WTC11 (cell line): ENCODE data around the gene AFF3. TPM values are rescaled to one million over a fixed set of nuclear protein-coding genes. Genes with fewer than 3 reads are reported as not detected.

ENCODE experiments used
- ATAC-seq: fragments of 200-7000 bp; cut with Tn5 transposase; 2 replicates; pipeline ENCODE4 v1.10.0; 2021; ENCODE audit warnings: mild to moderate bottlenecking, moderate library complexity
- CTCF ChIA-PET: fragments of 300-600 bp; sonication (Branson Sonifier 250); formaldehyde crosslinking; loops from one replicate; lab custom pipeline; 2021; ENCODE audit warnings: antibody characterized with exemption; lab: Charles Lee
- POLR2A ChIA-PET: fragments of 350-600 bp; sonication (Branson Sonifier 250); formaldehyde crosslinking; loops from one replicate; lab custom pipeline; 2021; ENCODE audit warnings: antibody characterized with exemption; lab: Charles Lee
- DNase-seq: peaks from one replicate; pipeline ENCODE4 v3.0.0; 2021; ENCODE audit warnings: low spot score
- H3K27ac Mint-ChIP-seq: 2 replicates; pipeline ENCODE4 v1.8.0; 2021; ENCODE audit warnings: mixed read lengths
- H3K27me3 Mint-ChIP-seq: 2 replicates; pipeline ENCODE4 v1.8.0; 2021; ENCODE audit warnings: low read depth, mild to moderate bottlenecking, moderate library complexity, mixed read lengths
- H3K36me3 Mint-ChIP-seq: 2 replicates; pipeline ENCODE4 v1.8.0; 2021; ENCODE audit warnings: mixed read lengths
- H3K4me1 Mint-ChIP-seq: 2 replicates; pipeline ENCODE4 v1.8.0; 2022; ENCODE audit warnings: mixed read lengths
- H3K4me3 Mint-ChIP-seq: 2 replicates; pipeline ENCODE4 v1.8.0; 2021; ENCODE audit warnings: mild to moderate bottlenecking, moderate library complexity, mixed read lengths
- H3K9me3 Mint-ChIP-seq: 2 replicates; pipeline ENCODE4 v1.8.0; 2021; ENCODE audit warnings: mixed read lengths
- AR ChIP-seq: fragments of 250-450 bp; sonication (Bioruptor Pico); IDR thresholded peaks from 2 replicates; pipeline ENCODE4 v1.9.0; 2021; ENCODE audit warnings: mild to moderate bottlenecking
- CREB1 ChIP-seq: sonication (generic); formaldehyde crosslinking; IDR thresholded peaks from 2 replicates; pipeline ENCODE4 v1.8.0; 2023; ENCODE audit warnings: mild to moderate bottlenecking, missing genetic modification reagents
- CREM ChIP-seq: sonication (generic); formaldehyde crosslinking; IDR thresholded peaks from 2 replicates; pipeline ENCODE4 v1.8.1; 2022; ENCODE audit warnings: mild to moderate bottlenecking, missing genetic modification reagents, moderate library complexity
- FOXK1 ChIP-seq: sonication (generic); formaldehyde crosslinking; IDR thresholded peaks from 2 replicates; pipeline ENCODE4 v1.8.0; 2022; ENCODE audit warnings: mild to moderate bottlenecking, moderate library complexity, missing genetic modification reagents
- GTF2I ChIP-seq: fragments of 250-450 bp; sonication (Bioruptor Pico); conservative IDR thresholded peaks from 2 replicates; pipeline ENCODE4 v1.4.0; 2021; ENCODE audit warnings: mild to moderate bottlenecking
- JUN ChIP-seq: sonication (generic); formaldehyde crosslinking; IDR thresholded peaks from 2 replicates; pipeline ENCODE4 v1.8.0; 2023; ENCODE audit warnings: mild to moderate bottlenecking, missing genetic modification reagents
- KAT7 ChIP-seq: sonication (generic); formaldehyde crosslinking; IDR thresholded peaks from 2 replicates; pipeline ENCODE4 v1.8.1; 2023; ENCODE audit warnings: missing genetic modification reagents, mild to moderate bottlenecking, borderline replicate concordance
- MXD4 ChIP-seq: fragments of 250-450 bp; sonication (Bioruptor Pico); IDR thresholded peaks from 2 replicates; pipeline ENCODE4 v1.8.0; 2021; ENCODE audit warnings: mild to moderate bottlenecking, moderate library complexity, borderline replicate concordance
- MYBL2 ChIP-seq: sonication (generic); formaldehyde crosslinking; IDR thresholded peaks from 2 replicates; pipeline ENCODE4 v1.8.1; 2023; ENCODE audit warnings: mild to moderate bottlenecking, moderate library complexity, missing genetic modification reagents
- NFATC4 ChIP-seq: fragments of 250-450 bp; sonication (Bioruptor Pico); IDR thresholded peaks from 2 replicates; pipeline ENCODE4 v1.9.0; 2021; ENCODE audit warnings: mild to moderate bottlenecking
- NR3C1 ChIP-seq: sonication (generic); formaldehyde crosslinking; conservative IDR thresholded peaks from 2 replicates; pipeline ENCODE4 v1.8.1; 2023; ENCODE audit warnings: low read depth, mild to moderate bottlenecking, missing genetic modification reagents
- PRRX2 ChIP-seq: fragments of 250-450 bp; sonication (Bioruptor Pico); IDR thresholded peaks from 2 replicates; pipeline ENCODE4 v1.8.0; 2021; ENCODE audit warnings: mild to moderate bottlenecking
- SP1 ChIP-seq: sonication (generic); formaldehyde crosslinking; conservative IDR thresholded peaks from 2 replicates; pipeline ENCODE4 v1.8.1; 2022; ENCODE audit warnings: missing genetic modification reagents
- TCF7 ChIP-seq: sonication (generic); formaldehyde crosslinking; IDR thresholded peaks from 2 replicates; pipeline ENCODE4 v1.8.0; 2022; ENCODE audit warnings: mild to moderate bottlenecking, low read depth, missing genetic modification reagents, moderate library complexity
- TP53 ChIP-seq: sonication (generic); formaldehyde crosslinking; IDR thresholded peaks from 2 replicates; pipeline ENCODE4 v1.8.1; 2023; ENCODE audit warnings: mild to moderate bottlenecking, missing genetic modification reagents
- USF1 ChIP-seq: sonication (generic); formaldehyde crosslinking; IDR thresholded peaks from 2 replicates; pipeline ENCODE4 v1.8.0; 2022; ENCODE audit warnings: mild to moderate bottlenecking, missing genetic modification reagents
- ZNF232 ChIP-seq: sonication (generic); formaldehyde crosslinking; IDR thresholded peaks from 2 replicates; pipeline ENCODE4 v1.8.0; 2022; ENCODE audit warnings: mild to moderate bottlenecking, missing genetic modification reagents
- ZNF263 ChIP-seq: sonication (generic); formaldehyde crosslinking; IDR thresholded peaks from 2 replicates; pipeline ENCODE4 v1.8.1; 2022; ENCODE audit warnings: low read depth, mild to moderate bottlenecking, moderate library complexity, missing genetic modification reagents
- ZSCAN18 ChIP-seq: fragments of 250-450 bp; sonication (Bioruptor Pico); IDR thresholded peaks from 2 replicates; pipeline ENCODE4 v2.1.2; 2022; ENCODE audit warnings: mild to moderate bottlenecking, moderate library complexity
- total RNA-seq: library from RNA; stranded (reverse); gene quantifications from 3 replicates; pipeline ENCODE4 v1.2.3, GENCODE V29; 2021
- TF ChIP-seq, protein P1 (sequence below): sonication (generic); formaldehyde crosslinking; IDR thresholded peaks from 2 replicates; pipeline ENCODE4 v1.8.1; 2023; ENCODE audit warnings: mild to moderate bottlenecking, moderate library complexity, missing genetic modification reagents
- TF ChIP-seq, protein P2 (sequence below): sonication (generic); formaldehyde crosslinking; IDR thresholded peaks from 2 replicates; pipeline ENCODE4 v1.8.0; 2023; ENCODE audit warnings: missing genetic modification reagents, mild to moderate bottlenecking, borderline replicate concordance
- TF ChIP-seq, protein P3 (sequence below): sonication (generic); formaldehyde crosslinking; IDR thresholded peaks from 2 replicates; pipeline ENCODE4 v1.8.1; 2023; ENCODE audit warnings: mild to moderate bottlenecking, missing genetic modification reagents

Gene AFF3
- total RNA-seq, 1 experiment from 2014 or later: 1.2 TPM

GRCh38 chr2:99679518-99679917, 462.9 kb downstream of the AFF3 start:
- ATAC-seq: no peak
- CTCF ChIA-PET: no interaction called here
- H3K36me3 Mint-ChIP-seq: no peaks in the 10 kb centered on the region

DNA sequence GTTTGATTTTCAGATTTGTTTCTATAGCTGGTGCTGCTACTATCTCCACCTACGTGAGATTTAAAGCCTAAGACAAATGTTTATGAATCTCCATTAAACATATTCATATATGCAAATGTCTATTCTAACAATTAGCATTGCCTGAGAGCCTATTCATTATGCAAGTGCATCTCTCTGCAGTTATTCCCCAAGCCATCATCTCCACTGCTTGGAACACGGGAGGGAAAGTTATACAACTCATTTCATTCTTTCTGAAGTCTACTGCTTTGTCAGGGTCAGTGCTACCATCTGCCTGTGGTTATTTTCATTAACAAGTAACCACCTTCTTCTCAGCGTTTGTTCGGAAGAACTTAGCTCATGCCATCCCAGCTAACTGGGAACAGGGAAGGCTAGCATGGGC, 463.8 kb downstream of the AFF3 start:
- ChIA-PET CTCF (interaction anchor here (1.3 kb wide), 1 partner anchor 14 kb away, joined by 3 read pairs; no protein-coding TSS in a partner anchor), POLR2A (no interaction called here)
- H3K4me1 Mint-ChIP-seq: peaks cover 7% of the 10 kb centered on the region
- no peak for ATAC-seq
- no peaks in the 10 kb centered on the region for H3K9me3 Mint-ChIP-seq
- no peak overlapping the region for H3K4me3 Mint-ChIP-seq
- DNase-seq: no peak
- no peaks in the 10 kb centered on the region; the same call in 1 of the 2 replicates for H3K27me3 Mint-ChIP-seq
- H3K27ac Mint-ChIP-seq: no peak overlapping the region
- H3K36me3 Mint-ChIP-seq: no peaks in the 10 kb centered on the region
- TF ChIP-seq FOXK1: no peak
- TF ChIP-seq, protein P1, sequence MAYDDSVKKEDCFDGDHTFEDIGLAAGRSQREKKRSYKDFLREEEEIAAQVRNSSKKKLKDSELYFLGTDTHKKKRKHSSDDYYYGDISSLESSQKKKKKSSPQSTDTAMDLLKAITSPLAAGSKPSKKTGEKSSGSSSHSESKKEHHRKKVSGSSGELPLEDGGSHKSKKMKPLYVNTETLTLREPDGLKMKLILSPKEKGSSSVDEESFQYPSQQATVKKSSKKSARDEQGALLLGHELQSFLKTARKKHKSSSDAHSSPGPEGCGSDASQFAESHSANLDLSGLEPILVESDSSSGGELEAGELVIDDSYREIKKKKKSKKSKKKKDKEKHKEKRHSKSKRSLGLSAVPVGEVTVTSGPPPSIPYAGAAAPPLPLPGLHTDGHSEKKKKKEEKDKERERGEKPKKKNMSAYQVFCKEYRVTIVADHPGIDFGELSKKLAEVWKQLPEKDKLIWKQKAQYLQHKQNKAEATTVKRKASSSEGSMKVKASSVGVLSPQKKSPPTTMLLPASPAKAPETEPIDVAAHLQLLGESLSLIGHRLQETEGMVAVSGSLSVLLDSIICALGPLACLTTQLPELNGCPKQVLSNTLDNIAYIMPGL (CRISPR knock-in tag): no peak
- TF ChIP-seq TP53 (CRISPR knock-in tag): no peak
- no peak for TF ChIP-seq SP1 (CRISPR knock-in tag)
- no peak for TF ChIP-seq ZNF263 (CRISPR knock-in tag)
- TF ChIP-seq PRRX2 (CRISPR knock-in tag): no peak
- TF ChIP-seq NFATC4 (CRISPR knock-in tag): no peak
- TF ChIP-seq KAT7 (CRISPR knock-in tag): no peak
- TF ChIP-seq CREM (CRISPR knock-in tag): no peak
- TF ChIP-seq, protein P2, sequence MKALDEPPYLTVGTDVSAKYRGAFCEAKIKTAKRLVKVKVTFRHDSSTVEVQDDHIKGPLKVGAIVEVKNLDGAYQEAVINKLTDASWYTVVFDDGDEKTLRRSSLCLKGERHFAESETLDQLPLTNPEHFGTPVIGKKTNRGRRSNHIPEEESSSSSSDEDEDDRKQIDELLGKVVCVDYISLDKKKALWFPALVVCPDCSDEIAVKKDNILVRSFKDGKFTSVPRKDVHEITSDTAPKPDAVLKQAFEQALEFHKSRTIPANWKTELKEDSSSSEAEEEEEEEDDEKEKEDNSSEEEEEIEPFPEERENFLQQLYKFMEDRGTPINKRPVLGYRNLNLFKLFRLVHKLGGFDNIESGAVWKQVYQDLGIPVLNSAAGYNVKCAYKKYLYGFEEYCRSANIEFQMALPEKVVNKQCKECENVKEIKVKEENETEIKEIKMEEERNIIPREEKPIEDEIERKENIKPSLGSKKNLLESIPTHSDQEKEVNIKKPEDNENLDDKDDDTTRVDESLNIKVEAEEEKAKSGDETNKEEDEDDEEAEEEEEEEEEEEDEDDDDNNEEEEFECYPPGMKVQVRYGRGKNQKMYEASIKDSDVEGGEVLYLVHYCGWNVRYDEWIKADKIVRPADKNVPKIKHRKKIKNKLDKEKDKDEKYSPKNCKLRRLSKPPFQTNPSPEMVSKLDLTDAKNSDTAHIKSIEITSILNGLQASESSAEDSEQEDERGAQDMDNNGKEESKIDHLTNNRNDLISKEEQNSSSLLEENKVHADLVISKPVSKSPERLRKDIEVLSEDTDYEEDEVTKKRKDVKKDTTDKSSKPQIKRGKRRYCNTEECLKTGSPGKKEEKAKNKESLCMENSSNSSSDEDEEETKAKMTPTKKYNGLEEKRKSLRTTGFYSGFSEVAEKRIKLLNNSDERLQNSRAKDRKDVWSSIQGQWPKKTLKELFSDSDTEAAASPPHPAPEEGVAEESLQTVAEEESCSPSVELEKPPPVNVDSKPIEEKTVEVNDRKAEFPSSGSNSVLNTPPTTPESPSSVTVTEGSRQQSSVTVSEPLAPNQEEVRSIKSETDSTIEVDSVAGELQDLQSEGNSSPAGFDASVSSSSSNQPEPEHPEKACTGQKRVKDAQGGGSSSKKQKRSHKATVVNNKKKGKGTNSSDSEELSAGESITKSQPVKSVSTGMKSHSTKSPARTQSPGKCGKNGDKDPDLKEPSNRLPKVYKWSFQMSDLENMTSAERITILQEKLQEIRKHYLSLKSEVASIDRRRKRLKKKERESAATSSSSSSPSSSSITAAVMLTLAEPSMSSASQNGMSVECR (CRISPR knock-in tag): no peak
- TF ChIP-seq ZSCAN18 (CRISPR knock-in tag): no peak
- TF ChIP-seq GTF2I (CRISPR knock-in tag): no peak

More at GRCh38 chr2:99679518-99679917, 462.9 kb downstream of the AFF3 start:
- no peak overlapping the region for H3K27ac Mint-ChIP-seq
- POLR2A ChIA-PET: no interaction called here
- TF ChIP-seq NR3C1 (CRISPR knock-in tag) (no peak), USF1 (CRISPR knock-in tag) (no peak), ZNF232 (no peak), ZNF263 (CRISPR knock-in tag) (no peak), TCF7 (CRISPR knock-in tag) (no peak), MYBL2 (CRISPR knock-in tag) (no peak), CREB1 (no peak), JUN (CRISPR knock-in tag) (no peak), MXD4 (CRISPR knock-in tag) (no peak), AR (CRISPR knock-in tag) (no peak)
- TF ChIP-seq, protein P3, sequence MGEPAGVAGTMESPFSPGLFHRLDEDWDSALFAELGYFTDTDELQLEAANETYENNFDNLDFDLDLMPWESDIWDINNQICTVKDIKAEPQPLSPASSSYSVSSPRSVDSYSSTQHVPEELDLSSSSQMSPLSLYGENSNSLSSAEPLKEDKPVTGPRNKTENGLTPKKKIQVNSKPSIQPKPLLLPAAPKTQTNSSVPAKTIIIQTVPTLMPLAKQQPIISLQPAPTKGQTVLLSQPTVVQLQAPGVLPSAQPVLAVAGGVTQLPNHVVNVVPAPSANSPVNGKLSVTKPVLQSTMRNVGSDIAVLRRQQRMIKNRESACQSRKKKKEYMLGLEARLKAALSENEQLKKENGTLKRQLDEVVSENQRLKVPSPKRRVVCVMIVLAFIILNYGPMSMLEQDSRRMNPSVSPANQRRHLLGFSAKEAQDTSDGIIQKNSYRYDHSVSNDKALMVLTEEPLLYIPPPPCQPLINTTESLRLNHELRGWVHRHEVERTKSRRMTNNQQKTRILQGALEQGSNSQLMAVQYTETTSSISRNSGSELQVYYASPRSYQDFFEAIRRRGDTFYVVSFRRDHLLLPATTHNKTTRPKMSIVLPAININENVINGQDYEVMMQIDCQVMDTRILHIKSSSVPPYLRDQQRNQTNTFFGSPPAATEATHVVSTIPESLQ (CRISPR knock-in tag): no peak
- no peak overlapping the region for H3K4me3 Mint-ChIP-seq
- H3K9me3 Mint-ChIP-seq: peaks cover 3% of the 10 kb centered on the region; the same call in 1 of the 2 replicates
- peaks cover 7% of the 10 kb centered on the region for H3K4me1 Mint-ChIP-seq
- no peak for DNase-seq
- no peaks in the 10 kb centered on the region; the same call in 1 of the 2 replicates for H3K27me3 Mint-ChIP-seq
